IMR-90 (cell line): ENCODE data around the gene FALEC. TPM values are rescaled to one million over a fixed set of nuclear protein-coding genes. Genes with fewer than 3 reads are reported as not detected.

Experiments used
- ATAC-seq: fragments of 200-7000 bp; cut with Tn5 transposase; 2 replicates; pipeline ENCODE4 v1.9.1; 2020; ENCODE audit warnings: low read depth, mild to moderate bottlenecking, moderate library complexity
- BruUV-seq: library from RNA; stranded (reverse); fragments of 400-500 nt; replicated peaks from 2 replicates; lab custom pipeline; 2021; lab: Mats Ljungman, UMichigan
- CTCF ChIA-PET: fragments of 300-600 bp; formaldehyde crosslinking; extraction: SDS; loops from one replicate; lab custom pipeline; 2021; ENCODE audit warnings: antibody characterized with exemption; lab: Yijun Ruan, JAX
- POLR2A ChIA-PET: fragments of 300-600 bp; sonication (Branson Sonifier 250); formaldehyde crosslinking; loops from one replicate; lab custom pipeline; 2022; ENCODE audit warnings: antibody characterized with exemption; ENCODE audit not compliant: unreplicated experiment; lab: Charles Lee
- DNase-seq: peaks from one replicate; pipeline ENCODE4 v3.0.0; 2013
- H2AFZ ChIP-seq: replicated peaks from 2 replicates; pipeline ENCODE3; 2013; ENCODE audit warnings: low read length, mild to moderate bottlenecking; ENCODE audit not compliant: poor library complexity
- H2AK5ac ChIP-seq: 2 replicates; pipeline ENCODE4 v1.6.1; 2013; ENCODE audit warnings: low read depth, low read length, inconsistent platforms
- H2AK9ac ChIP-seq: replicated peaks from 2 replicates; pipeline ENCODE3; 2013; ENCODE audit warnings: mild to moderate bottlenecking, low read depth, low read length, moderate library complexity; ENCODE audit not compliant: poor library complexity
- H2BK120ac ChIP-seq: 2 replicates; pipeline ENCODE4 v1.6.1; 2013; ENCODE audit warnings: low read depth, low read length, inconsistent platforms
- H2BK15ac ChIP-seq: 3 replicates; pipeline ENCODE4 v1.6.1; 2013; ENCODE audit warnings: low read depth, low read length, inconsistent platforms
- H2BK20ac ChIP-seq: 2 replicates; pipeline ENCODE4 v1.6.1; 2013; ENCODE audit warnings: low read depth, mild to moderate bottlenecking, inconsistent platforms, low read length, moderate library complexity
- H2BK5ac ChIP-seq: 2 replicates; pipeline ENCODE4 v1.6.1; 2013; ENCODE audit warnings: mild to moderate bottlenecking, low read depth, low read length, inconsistent platforms; ENCODE audit not compliant: poor library complexity, severe bottlenecking
- H3K14ac ChIP-seq: replicated peaks from 2 replicates; pipeline ENCODE4 v1.6.1; 2013; ENCODE audit warnings: low read depth, low read length, inconsistent platforms
- H3K18ac ChIP-seq: 2 replicates; pipeline ENCODE4 v1.6.1; 2013; ENCODE audit warnings: low read depth, low read length, control low read depth
- H3K23ac ChIP-seq: 2 replicates; pipeline ENCODE4 v1.6.1; 2013; ENCODE audit warnings: low read depth, low read length, inconsistent platforms
- H3K27ac ChIP-seq: 2 replicates; pipeline ENCODE4 v1.5.1; 2013; ENCODE audit warnings: mild to moderate bottlenecking, control low read depth, low read length; ENCODE audit not compliant: insufficient read depth
- H3K27me3 ChIP-seq: 2 replicates; pipeline ENCODE4 v1.6.1; 2013; ENCODE audit warnings: low read length; ENCODE audit not compliant: control insufficient read depth, insufficient read depth
- H3K36me3 ChIP-seq: 2 replicates; pipeline ENCODE4 v1.6.1; 2013; ENCODE audit warnings: low read length, mixed read lengths; ENCODE audit not compliant: control insufficient read depth, insufficient read depth
- H3K4ac ChIP-seq: 2 replicates; pipeline ENCODE4 v1.6.1; 2013; ENCODE audit warnings: low read depth, low read length, inconsistent platforms
- H3K4me1 ChIP-seq: 2 replicates; pipeline ENCODE4 v1.6.1; 2013; ENCODE audit warnings: low read length, mixed read lengths; ENCODE audit not compliant: control insufficient read depth, insufficient read depth
- H3K4me2 ChIP-seq: 2 replicates; pipeline ENCODE4 v1.6.1; 2013; ENCODE audit warnings: low read depth, mild to moderate bottlenecking, control low read depth, low read length, moderate library complexity
- H3K4me3 ChIP-seq: 2 replicates; pipeline ENCODE4 v1.5.1; 2013; ENCODE audit warnings: low read depth, mild to moderate bottlenecking, control low read depth, low read length, moderate library complexity; ENCODE audit not compliant: insufficient read depth
- H3K56ac ChIP-seq: 2 replicates; pipeline ENCODE4 v1.6.1; 2013; ENCODE audit warnings: low read length, inconsistent platforms; ENCODE audit not compliant: insufficient read depth; ENCODE audit errors: extremely low read depth
- H3K79me1 ChIP-seq, 2 experiments: 2 replicates each; pipeline ENCODE4 v1.6.1; 2013; ENCODE audit warnings: low read length in 2 of 2, inconsistent platforms in 1 of 2, low read depth in 1 of 2
- H3K9ac ChIP-seq: 2 replicates; pipeline ENCODE4 v1.6.1; 2013; ENCODE audit warnings: low read depth, low read length, control low read depth
- H3K9me1 ChIP-seq: 2 replicates; pipeline ENCODE4 v1.6.1; 2013; ENCODE audit warnings: low read length, inconsistent platforms; ENCODE audit not compliant: insufficient read depth
- H3K9me3 ChIP-seq: 2 replicates; pipeline ENCODE4 v1.6.1; 2013; ENCODE audit warnings: low read length; ENCODE audit not compliant: control insufficient read depth, insufficient read depth
- H4K20me1 ChIP-seq: 2 replicates; pipeline ENCODE4 v1.6.1; 2013; ENCODE audit warnings: low read length, inconsistent platforms; ENCODE audit not compliant: insufficient read depth
- H4K5ac ChIP-seq: 2 replicates; pipeline ENCODE4 v1.6.1; 2013; ENCODE audit warnings: mild to moderate bottlenecking, low read depth, low read length, control low read depth
- H4K8ac ChIP-seq, 2 experiments: 2 replicates each; pipeline ENCODE4 v1.6.1; 2013; ENCODE audit warnings: low read depth in 2 of 2, low read length in 2 of 2, control low read depth in 1 of 2, inconsistent platforms in 1 of 2
- H4K91ac ChIP-seq: 2 replicates; pipeline ENCODE4 v1.6.1; 2013; ENCODE audit warnings: low read depth, low read length, inconsistent platforms; ENCODE audit not compliant: insufficient read depth
- CEBPB ChIP-seq: IDR thresholded peaks from 2 replicates; pipeline ENCODE4 v1.6.1; 2012; ENCODE audit warnings: low read depth, low read length, improper control_type of control experiment
- CHD1 ChIP-seq: IDR thresholded peaks from 2 replicates; pipeline ENCODE4 v1.6.1; 2012; ENCODE audit warnings: low read depth, low read length, improper control_type of control experiment
- ELK1 ChIP-seq: fragments of 150-350 bp; IDR thresholded peaks from 2 replicates; pipeline ENCODE4 v1.6.1; 2016; ENCODE audit warnings: low read depth, mild to moderate bottlenecking, low read length, moderate library complexity, borderline replicate concordance
- MAFK ChIP-seq: IDR thresholded peaks from 2 replicates; pipeline ENCODE4 v1.6.1; 2012; ENCODE audit warnings: low read depth, low read length, improper control_type of control experiment
- MAZ ChIP-seq: IDR thresholded peaks from 2 replicates; pipeline ENCODE4 v1.6.1; 2012; ENCODE audit warnings: low read depth, mild to moderate bottlenecking, low read length, improper control_type of control experiment, moderate library complexity, borderline replicate concordance
- MXI1 ChIP-seq: IDR thresholded peaks from 2 replicates; pipeline ENCODE4 v1.6.1; 2012; ENCODE audit warnings: low read depth, mild to moderate bottlenecking, low read length, moderate library complexity, borderline replicate concordance
- NFE2L2 ChIP-seq: fragments of 150-350 bp; IDR thresholded peaks from 2 replicates; pipeline ENCODE4 v1.6.1; 2016; ENCODE audit warnings: low read depth, mild to moderate bottlenecking, low read length
- POLR2A ChIP-seq: IDR thresholded peaks from 2 replicates; pipeline ENCODE4 v1.6.1; 2012; ENCODE audit warnings: mild to moderate bottlenecking, low read depth, low read length
- RAD21 ChIP-seq: IDR thresholded peaks from 2 replicates; pipeline ENCODE4 v1.6.1; 2012; ENCODE audit warnings: low read length, improper control_type of control experiment
- RFX5 ChIP-seq: IDR thresholded peaks from 2 replicates; pipeline ENCODE4 v1.8.0; 2012; ENCODE audit warnings: low read depth, mild to moderate bottlenecking, low read length, moderate library complexity
- SMC3 ChIP-seq: fragments of 150-350 bp; IDR thresholded peaks from 2 replicates; pipeline ENCODE4 v1.6.1; 2016; ENCODE audit warnings: low read depth, mild to moderate bottlenecking, antibody characterized with exemption, low read length, moderate library complexity
- WGBS, 2 experiments: methylation state at CpG; one replicate each; pipeline versions ENCODE4 v1.1.5 to v1.1.7; 2013; ENCODE audit warnings: missing lambda C conversion rate in 2 of 2; ENCODE audit not compliant: insufficient read length in 1 of 2; ENCODE audit errors: extremely low coverage in 2 of 2; 5-methylcytosine and 5-hydroxymethylcytosine counted together
- dilution Hi-C: fragments of 300-500 bp; cut with HindIII; formaldehyde crosslinking; loops from one replicate; pipeline ENCODE4 v1.14.3; 2018; ENCODE audit warnings: low sequenced_read_pairs; ENCODE audit not compliant: unreplicated experiment
- in situ Hi-C: fragments of 300-500 bp; cut with MboI; formaldehyde crosslinking; loops from 3 replicates; pipeline ENCODE4 v1.14.3; 2019; ENCODE audit warnings: low sequenced_read_pairs, inconsistent platforms, mixed read lengths
- intact Hi-C: fragments of 100-400 bp; cut with micrococcal nuclease; formaldehyde crosslinking; loops from 2 replicates; pipeline ENCODE4 v1.10.0; 2022
- polyA plus RNA-seq, 3 experiments: library from polyadenylated mRNA; depleted of rRNA; stranded (reverse); fragments of >200 nt; gene quantifications; 2 replicates each; pipeline ENCODE4 v1.2.3, GENCODE V29; 2012; ENCODE audit warnings: low replicate concordance in 1 of 3
- total RNA-seq: library from RNA; depleted of rRNA; stranded (reverse); fragments of >200 nt; gene quantifications from 2 replicates; pipeline ENCODE4 v1.2.3, GENCODE V29; 2012
- TF ChIP-seq, protein P1 (sequence below): fragments of 150-350 bp; IDR thresholded peaks from 2 replicates; pipeline ENCODE4 v1.6.1; 2017; ENCODE audit warnings: mild to moderate bottlenecking, antibody characterized with exemption, low read length, low read depth

The FALEC gene
- total and polyA plus RNA-seq, 2 of the 4 experiments (the other 2 are of a cell fraction): not detected

- no peak for TF ChIP-seq MXI1
- peak; percentile 11; the same call in 1 of the 2 replicates for TF ChIP-seq RAD21
- no peak for TF ChIP-seq MAFK
Observed at GRCh38 chr1:150507912-150508864, 7.4 kb upstream of the FALEC start, which contains the start of gene ECM1 (continued).

DNA sequence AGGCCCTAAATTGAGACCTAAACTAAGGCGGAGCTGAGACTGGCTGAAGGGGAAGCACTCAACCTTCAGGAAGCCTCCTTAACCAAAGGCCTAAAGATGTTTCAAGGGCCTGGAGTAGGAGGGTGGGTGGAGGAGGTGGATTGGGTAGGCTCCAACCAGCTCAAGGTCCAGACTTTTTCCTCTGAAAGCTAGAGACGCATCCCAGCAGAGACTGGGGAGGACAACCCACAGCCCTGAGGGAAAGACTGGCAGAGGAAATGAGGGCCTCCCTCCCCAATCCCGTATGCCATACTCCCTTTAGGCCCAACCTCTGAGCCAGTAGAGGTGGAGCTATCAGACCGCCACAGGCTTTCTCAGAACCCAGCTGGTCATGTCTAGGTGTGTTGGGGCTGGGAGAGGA is 6.6 kb upstream of the FALEC start:
- peaks cover 49% of the 10 kb centered on the region for H3K36me3 ChIP-seq
- H3K27ac ChIP-seq: peak overlapping the region; percentile 94; the same call in 1 of the 2 replicates
- BruUV-seq: no TSS peak
- DNase-seq (no peak), ATAC-seq (no peak)
- no peaks in the 10 kb centered on the region for H4K20me1 ChIP-seq
- peak overlapping the region; percentile 69; the same call in 1 of the 3 replicates for H2BK15ac ChIP-seq
- intact Hi-C loops (no loop called here), dilution Hi-C loops (no loop called here), in situ Hi-C loops (no loop called here)
- H2AFZ ChIP-seq: peak overlapping the region; percentile 85
- peak overlapping the region; percentile 99 for H4K91ac ChIP-seq
- H3K9me3 ChIP-seq: no peaks in the 10 kb centered on the region
- WGBS, 2 experiments: no CpG with 5 or more reads among the region's 4 CpGs
- H3K14ac ChIP-seq: peak overlapping the region; percentile 94
- peak overlapping the region; percentile 14 for H4K5ac ChIP-seq
- peak overlapping the region; percentile 100 for H2AK9ac ChIP-seq
- peak overlapping the region; percentile 95 for H3K23ac ChIP-seq
- H2BK20ac ChIP-seq: peak overlapping the region; percentile 10; the same call in 1 of the 2 replicates
- H3K79me1 ChIP-seq: peaks cover 26 to 61% of the 10 kb centered on the region in 2 experiments
- H3K4me1 ChIP-seq: peaks cover 22% of the 10 kb centered on the region
- H3K9ac ChIP-seq: peak overlapping the region; percentile 85; the same call in 1 of the 2 replicates
- POLR2A ChIA-PET: interaction anchor here (0.5 to 0.6 kb wide), 3 partner anchors 11 to 43 kb away, joined by 3 read pairs; no protein-coding TSS in a partner anchor
- 0 out of 2 replicates have a peak overlapping the region, but pooled peaks have one; percentile 6 for H3K18ac ChIP-seq
- H3K56ac ChIP-seq: peak overlapping the region; percentile 94; the same call in 1 of the 2 replicates
- H3K4ac ChIP-seq: peak overlapping the region; percentile 98
- TF ChIP-seq MAZ (no peak), MXI1 (no peak), RFX5 (no peak), NFE2L2 (no peak), SMC3 (no peak), CHD1 (no peak), ELK1 (no peak), MAFK (no peak), CEBPB (no peak), POLR2A (no peak), RAD21 (no peak)
- TF ChIP-seq, protein P1, sequence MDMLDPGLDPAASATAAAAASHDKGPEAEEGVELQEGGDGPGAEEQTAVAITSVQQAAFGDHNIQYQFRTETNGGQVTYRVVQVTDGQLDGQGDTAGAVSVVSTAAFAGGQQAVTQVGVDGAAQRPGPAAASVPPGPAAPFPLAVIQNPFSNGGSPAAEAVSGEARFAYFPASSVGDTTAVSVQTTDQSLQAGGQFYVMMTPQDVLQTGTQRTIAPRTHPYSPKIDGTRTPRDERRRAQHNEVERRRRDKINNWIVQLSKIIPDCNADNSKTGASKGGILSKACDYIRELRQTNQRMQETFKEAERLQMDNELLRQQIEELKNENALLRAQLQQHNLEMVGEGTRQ: no peak
- peaks cover 29% of the 10 kb centered on the region for H3K9me1 ChIP-seq
- H2BK5ac ChIP-seq: peak overlapping the region; percentile 95
- peak overlapping the region; percentile 48; the same call in 1 of the 2 replicates for H3K4me3 ChIP-seq
- H3K27me3 ChIP-seq: no peaks in the 10 kb centered on the region
- peak overlapping the region; percentile 93 for H3K4me2 ChIP-seq
- H2AK5ac ChIP-seq: peak overlapping the region; percentile 96
- H4K8ac ChIP-seq: peak overlapping the region; percentile 79 to 86; a peak in 3 of 4 replicates
- H2BK120ac ChIP-seq: peak overlapping the region; percentile 62
- CTCF ChIA-PET: interaction anchor here (0.6 to 1.3 kb wide), 2 partner anchors 24 to 208 kb away, joined by 3 to 5 read pairs; no protein-coding TSS in a partner anchor
